Endothelial cell of umbilical vein (primary cell): ENCODE data around the gene ARL6IP6. TPM values are rescaled to one million over a fixed set of nuclear protein-coding genes. Genes with fewer than 3 reads are reported as not detected.

ENCODE experiments used
- BruUV-seq: library from RNA; stranded (reverse); fragments of 400-500 nt; replicated peaks from 2 replicates; lab custom pipeline; 2021; lab: Mats Ljungman, UMichigan
- CTCF ChIA-PET: fragments of 300-600, 350-600 bp; sonication (Branson Sonifier 250); formaldehyde crosslinking; loops from one replicate; lab custom pipeline; 2021; ENCODE audit warnings: antibody characterized with exemption, inconsistent platforms; lab: Charles Lee
- POLR2A ChIA-PET: fragments of 300-600, 350-600 bp; sonication (Branson Sonifier 250); formaldehyde crosslinking; loops from one replicate; lab custom pipeline; 2021; ENCODE audit warnings: antibody characterized with exemption, inconsistent platforms; lab: Charles Lee
- DNase-seq: peaks from one replicate; pipeline ENCODE4 v3.0.0-alpha.2; 2011; ENCODE audit warnings: low read depth, low spot score
- FAIRE-seq: peaks from 2 replicates; lab custom pipeline; 2011; peaks lifted over from hg19 to GRCh38; lab: Jason Lieb, UNC
- H2AFZ ChIP-seq: 2 replicates; pipeline ENCODE4 v1.6.0; 2012; ENCODE audit warnings: low read depth, low read length, control low read depth, inconsistent platforms
- H3K27ac ChIP-seq: 2 replicates; pipeline ENCODE4 v1.5.1; 2011; ENCODE audit warnings: low read depth, mild to moderate bottlenecking, control low read depth, low read length, moderate library complexity; ENCODE audit not compliant: insufficient read depth
- H3K27me3 ChIP-seq, 2 experiments: 2 replicates each; pipeline versions ENCODE4 v1.6.0 to v1.6.1; 2011; ENCODE audit warnings: low read length in 2 of 2, mixed read lengths in 1 of 2; ENCODE audit not compliant: control insufficient read depth in 2 of 2, insufficient read depth in 2 of 2
- H3K36me3 ChIP-seq, 2 experiments: 2 replicates in 1 of 2; 3 replicates in 1 of 2; pipeline ENCODE4 v1.5.1; 2011; ENCODE audit warnings: low read length in 2 of 2, mild to moderate bottlenecking in 1 of 2, moderate library complexity in 1 of 2; ENCODE audit not compliant: control insufficient read depth in 2 of 2, insufficient read depth in 2 of 2; ENCODE audit errors: extremely low read depth in 1 of 2
- H3K4me1 ChIP-seq: 3 replicates; pipeline ENCODE4 v1.5.1; 2011; ENCODE audit warnings: mild to moderate bottlenecking, low read length; ENCODE audit not compliant: control insufficient read depth, insufficient read depth; ENCODE audit errors: extremely low read depth
- H3K4me2 ChIP-seq: 2 replicates; pipeline ENCODE4 v1.6.1; 2011; ENCODE audit warnings: low read length, control low read depth, mixed read lengths; ENCODE audit not compliant: insufficient read depth
- H3K4me3 ChIP-seq, 3 experiments: fragments of 200-600 bp in 1 of 3; sonication (generic), shearing (Covaris generic) in 1 of 3; replicated peaks in 1 of 3; 2 replicates each; pipeline ENCODE4 v1.5.1; 2011 to 2016; ENCODE audit warnings: control low read depth in 3 of 3, low read length in 3 of 3, mild to moderate bottlenecking in 2 of 3, inconsistent platforms in 1 of 3, low read depth in 1 of 3, moderate library complexity in 1 of 3; ENCODE audit not compliant: insufficient read depth in 1 of 3
- H3K79me2 ChIP-seq: 2 replicates; pipeline ENCODE4 v1.6.0; 2012; ENCODE audit warnings: low read length, inconsistent platforms; ENCODE audit not compliant: control insufficient read depth, insufficient read depth
- H3K9ac ChIP-seq: replicated peaks from 2 replicates; pipeline ENCODE3; 2011; ENCODE audit warnings: low read length, control low read depth; ENCODE audit not compliant: insufficient read depth; ENCODE audit errors: extremely low read depth
- H3K9me1 ChIP-seq: replicated peaks from 3 replicates; pipeline ENCODE4 v1.6.0; 2011; ENCODE audit warnings: mild to moderate bottlenecking, low read length; ENCODE audit not compliant: control insufficient read depth, insufficient read depth; ENCODE audit errors: extremely low read depth
- H3K9me3 ChIP-seq: replicated peaks from 2 replicates; pipeline ENCODE4 v1.5.1; 2012; ENCODE audit warnings: low read length, inconsistent platforms; ENCODE audit not compliant: control insufficient read depth, insufficient read depth
- H4K20me1 ChIP-seq: replicated peaks from 2 replicates; pipeline ENCODE3; 2011; ENCODE audit warnings: mild to moderate bottlenecking, low read length; ENCODE audit not compliant: control insufficient read depth, insufficient read depth; ENCODE audit errors: extremely low read depth
- EZH2 ChIP-seq: IDR thresholded peaks from 2 replicates; pipeline ENCODE4 v1.6.1; 2012; ENCODE audit warnings: borderline replicate concordance, low read depth, mild to moderate bottlenecking, moderate library complexity, low read length, inconsistent platforms; ENCODE audit not compliant: severe bottlenecking
- FOS ChIP-seq: IDR thresholded peaks from 2 replicates; pipeline ENCODE4 v1.6.1; 2011; ENCODE audit warnings: mild to moderate bottlenecking, low read length, moderate library complexity, borderline replicate concordance; ENCODE audit not compliant: insufficient read depth
- GATA2 ChIP-seq: IDR thresholded peaks from 2 replicates; pipeline ENCODE4 v1.7.0; 2011; ENCODE audit warnings: low read depth, mild to moderate bottlenecking, moderate library complexity, mixed read lengths, low read length; ENCODE audit not compliant: insufficient read length, insufficient read depth
- JUN ChIP-seq: IDR thresholded peaks from 2 replicates; pipeline ENCODE4 v1.6.1; 2011; ENCODE audit warnings: borderline replicate concordance, low read depth; ENCODE audit not compliant: insufficient read length, insufficient read depth
- MAX ChIP-seq: IDR thresholded peaks from 2 replicates; pipeline ENCODE4 v1.6.1; 2011; ENCODE audit not compliant: insufficient read depth, insufficient read length
- MYC ChIP-seq: IDR thresholded peaks from one replicate; pipeline ENCODE4 v1.6.1; 2011; ENCODE audit warnings: mild to moderate bottlenecking, low read depth, low read length
- POLR2A ChIP-seq: IDR thresholded peaks from 2 replicates; pipeline ENCODE4 v1.6.1; 2012; ENCODE audit warnings: low read depth, mild to moderate bottlenecking, control low read depth, low read length
- POLR2AphosphoS5 ChIP-seq: IDR thresholded peaks from 2 replicates; pipeline ENCODE4 v1.6.1; 2012; ENCODE audit warnings: low read depth, mild to moderate bottlenecking, control low read depth, low read length, moderate library complexity; ENCODE audit not compliant: insufficient read depth
- dilution Hi-C: fragments of 300-500 bp; cut with MboI; formaldehyde crosslinking; loops from one replicate; pipeline ENCODE4 v1.15.0; 2019; ENCODE audit warnings: low sequenced_read_pairs; ENCODE audit not compliant: extremely low pct_ligation_motif_present
- intact Hi-C: fragments of 100-400 bp; cut with micrococcal nuclease; formaldehyde crosslinking; loops from one replicate; pipeline ENCODE4 v1.10.0; 2022
- polyA plus RNA-seq, 4 experiments: library from polyadenylated mRNA; depleted of rRNA in 3 of 4; stranded (reverse) in 3 of 4; unstranded in 1 of 4; fragments of >200 nt; gene quantifications; 2 replicates each; pipeline versions ENCODE4 v1.2.1 to v1.2.3, GENCODE V29; 2011 to 2012; ENCODE audit warnings: missing spikeins in 1 of 4
- total RNA-seq: library from RNA; stranded (reverse); gene quantifications from 2 replicates; pipeline ENCODE4 v1.2.3, GENCODE V29; 2021
- TF ChIP-seq, protein P1 (sequence below), 2 donors: IDR thresholded peaks; 1 replicate in 1 of 2; 2 replicates in 1 of 2; pipeline ENCODE4 v1.5.1; 2011; ENCODE audit warnings: low read length in 2 of 2, mild to moderate bottlenecking in 2 of 2, moderate library complexity in 2 of 2, control low read depth in 1 of 2, inconsistent platforms in 1 of 2, low read depth in 1 of 2; ENCODE audit not compliant: insufficient read depth in 1 of 2; ENCODE audit errors: extremely low read depth in 1 of 2

The ARL6IP6 gene
- total and polyA plus RNA-seq, 2 donors (not counting 3 experiments of a cell fraction or from before 2014, with no cell fraction given), result 36.5 to 57.8 TPM

DNA sequence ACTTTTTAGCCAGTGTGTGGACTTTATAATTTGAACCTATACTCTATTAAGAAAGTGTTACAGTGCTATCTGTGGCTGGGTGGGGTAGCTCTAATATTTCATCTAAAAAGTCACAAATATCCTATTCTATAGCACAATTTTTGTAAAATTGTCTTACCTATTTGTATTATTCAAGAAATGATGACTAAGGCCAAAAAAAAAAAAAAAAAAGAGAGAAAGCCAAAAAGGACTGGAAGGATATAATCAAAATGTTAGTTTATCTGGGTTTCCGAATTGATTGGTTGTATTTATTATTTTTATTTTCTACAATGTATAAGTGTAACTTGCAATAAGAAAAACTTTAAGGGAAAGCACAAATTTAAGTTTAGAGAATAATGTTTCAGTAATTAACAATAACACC lies 5.5 kb downstream of the ARL6IP6 start:
- ChIA-PET CTCF (no interaction called here), POLR2A (no interaction called here)
- TF ChIP-seq GATA2, result no peak
- TF ChIP-seq, protein P1, sequence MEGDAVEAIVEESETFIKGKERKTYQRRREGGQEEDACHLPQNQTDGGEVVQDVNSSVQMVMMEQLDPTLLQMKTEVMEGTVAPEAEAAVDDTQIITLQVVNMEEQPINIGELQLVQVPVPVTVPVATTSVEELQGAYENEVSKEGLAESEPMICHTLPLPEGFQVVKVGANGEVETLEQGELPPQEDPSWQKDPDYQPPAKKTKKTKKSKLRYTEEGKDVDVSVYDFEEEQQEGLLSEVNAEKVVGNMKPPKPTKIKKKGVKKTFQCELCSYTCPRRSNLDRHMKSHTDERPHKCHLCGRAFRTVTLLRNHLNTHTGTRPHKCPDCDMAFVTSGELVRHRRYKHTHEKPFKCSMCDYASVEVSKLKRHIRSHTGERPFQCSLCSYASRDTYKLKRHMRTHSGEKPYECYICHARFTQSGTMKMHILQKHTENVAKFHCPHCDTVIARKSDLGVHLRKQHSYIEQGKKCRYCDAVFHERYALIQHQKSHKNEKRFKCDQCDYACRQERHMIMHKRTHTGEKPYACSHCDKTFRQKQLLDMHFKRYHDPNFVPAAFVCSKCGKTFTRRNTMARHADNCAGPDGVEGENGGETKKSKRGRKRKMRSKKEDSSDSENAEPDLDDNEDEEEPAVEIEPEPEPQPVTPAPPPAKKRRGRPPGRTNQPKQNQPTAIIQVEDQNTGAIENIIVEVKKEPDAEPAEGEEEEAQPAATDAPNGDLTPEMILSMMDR (IDR thresholded peaks at IDR 0.05; ENCODE audit: extremely low read depth in 1 of 2, insufficient read depth in 1 of 2, low read depth in 1 of 2, low read length in 2 of 2), result no peak
- TF ChIP-seq POLR2AphosphoS5, result no peak
- no peak for TF ChIP-seq MAX
- no peak for TF ChIP-seq POLR2A
- TF ChIP-seq FOS, result no peak
- no peak for TF ChIP-seq EZH2
- no peak for TF ChIP-seq JUN
- TF ChIP-seq MYC, result no peak
- Histone ChIP-seq H3K36me3 (peaks cover 0 to 6% of the 10 kb centered on the region in 2 experiments), H3K9me1 (no peaks in the 10 kb centered on the region), H3K9me3 (no peaks in the 10 kb centered on the region), H3K4me1 (peaks cover 7% of the 10 kb centered on the region), H4K20me1 (no peaks in the 10 kb centered on the region), H3K4me3 (no peak overlapping the region), H3K9ac (no peak overlapping the region), H3K4me2 (no peak overlapping the region), H3K27me3 (no peaks in the 10 kb centered on the region), H3K79me2 (peaks cover 44% of the 10 kb centered on the region), H3K27ac (no peak overlapping the region), H2AFZ (no peak overlapping the region)
- no peak for DNase-seq
- no peak for FAIRE-seq
- BruUV-seq, result no TSS peak
- intact Hi-C loops, result no loop called here
- dilution Hi-C loops, result no loop called here
